Cardiac fibroblast (primary cell): ENCODE results near the gene NAALADL2.
"Not testable (repeated sequence)": the region's sequence is repeated elsewhere in the genome, so short reads cannot be mapped to it uniquely, and the experiment has no call there.

Source experiments
- DNase-seq, 2 donors: peaks; one replicate each; pipeline versions ENCODE4 v3.0.0 to v3.0.0-alpha.2; 2010; ENCODE audit warnings: low read depth in 2 of 2
- H3K4me3 ChIP-seq, 2 donors: replicated peaks in 1 of 2; 1 replicate in 1 of 2; 2 replicates in 1 of 2; pipeline ENCODE4 v1.5.1; 2011; ENCODE audit warnings: low read depth in 2 of 2, low read length in 2 of 2, mild to moderate bottlenecking in 2 of 2, moderate library complexity in 1 of 2
- CTCF ChIP-seq: IDR thresholded peaks from one replicate; pipeline ENCODE4 v1.5.1; 2011; ENCODE audit warnings: low read depth, mild to moderate bottlenecking, low read length, inconsistent platforms

NAALADL2 gene

GRCh38 chr3:175073219-175073905 is 214.2 kb downstream of the NAALADL2 start:
- peak in 1 of 2 donors; percentile 24 for DNase-seq
- TF ChIP-seq CTCF, result no peak
- no peak overlapping the region for H3K4me3 ChIP-seq

- DNase-seq, result peak in 1 of 2 donors; percentile 36
- no peak overlapping the region for H3K4me3 ChIP-seq
- TF ChIP-seq CTCF, result no peak
Measured at GRCh38 chr3:175075269-175075668, 216.1 kb downstream of the NAALADL2 start.

- no peak for DNase-seq
- no peak for TF ChIP-seq CTCF
- no peak overlapping the region for H3K4me3 ChIP-seq
Measured at GRCh38 chr3:175077216-175077615, 218.1 kb downstream of the NAALADL2 start.

- TF ChIP-seq CTCF, result no peak
- no peak overlapping the region for H3K4me3 ChIP-seq
- DNase-seq, result no peak
Measured at GRCh38 chr3:175082631-175083030, 223.5 kb downstream of the NAALADL2 start.

GRCh38 chr3:175087128-175087527 is 228.0 kb downstream of the NAALADL2 start:
- H3K4me3 ChIP-seq, result not testable (repeated sequence)

GRCh38 chr3:175088766-175089380 is 229.7 kb downstream of the NAALADL2 start:
- DNase-seq, result no peak
- H3K4me3 ChIP-seq, result no peak overlapping the region
- TF ChIP-seq CTCF, result no peak

More at GRCh38 chr3:175087128-175087527, 228.0 kb downstream of the NAALADL2 start:
- not testable (repeated sequence) for DNase-seq

GRCh38 chr3:175091426-175092114 is 232.4 kb downstream of the NAALADL2 start:
- DNase-seq, result no peak
- no peak for TF ChIP-seq CTCF
- H3K4me3 ChIP-seq, result no peak overlapping the region
